Activated naive CD4-positive, alpha-beta T cell treated with anti-CD3 and anti-CD28 coated beads for 36 hours (primary cell): ENCODE data around the gene TRRAP. TPM values are rescaled to one million over a fixed set of nuclear protein-coding genes. Genes with fewer than 3 reads are reported as not detected.

ENCODE experiments used
- CTCF ChIA-PET: fragments of 350-600 bp; sonication (Branson Sonifier 250); formaldehyde crosslinking; loops from one replicate; lab custom pipeline; 2021; ENCODE audit warnings: antibody characterized with exemption; lab: Charles Lee
- DNase-seq: peaks from one replicate; pipeline ENCODE4 v3.0.0-alpha.2; 2020
- H3K27ac Mint-ChIP-seq: one replicate; pipeline ENCODE4 v1.8.0; 2021; ENCODE audit warnings: mild to moderate bottlenecking, mixed read lengths
- H3K27me3 Mint-ChIP-seq: one replicate; pipeline ENCODE4 v1.8.0; 2021; ENCODE audit warnings: low read depth, mixed read lengths
- H3K36me3 Mint-ChIP-seq: one replicate; pipeline ENCODE4 v1.8.0; 2021; ENCODE audit warnings: low read depth, mixed read lengths
- H3K4me1 Mint-ChIP-seq: one replicate; pipeline ENCODE4 v1.8.0; 2021; ENCODE audit warnings: low read depth, mixed read lengths
- H3K4me3 Mint-ChIP-seq: one replicate; pipeline ENCODE4 v1.8.0; 2021; ENCODE audit warnings: mild to moderate bottlenecking, moderate library complexity, mixed read lengths
- H3K9me3 Mint-ChIP-seq: one replicate; pipeline ENCODE4 v1.8.0; 2021; ENCODE audit warnings: mixed read lengths
- intact Hi-C: fragments of 100-400 bp; cut with micrococcal nuclease; formaldehyde crosslinking; loops from one replicate; pipeline ENCODE4 v1.15.1; 2023
- total RNA-seq, 2 experiments: library from RNA; stranded (reverse); gene quantifications; one replicate each; pipeline ENCODE4 v1.2.3, GENCODE V29; 2021

TRRAP gene
- total RNA-seq, 2 experiments from 2014 or later, result 33.5 to 37.4 TPM

DNA sequence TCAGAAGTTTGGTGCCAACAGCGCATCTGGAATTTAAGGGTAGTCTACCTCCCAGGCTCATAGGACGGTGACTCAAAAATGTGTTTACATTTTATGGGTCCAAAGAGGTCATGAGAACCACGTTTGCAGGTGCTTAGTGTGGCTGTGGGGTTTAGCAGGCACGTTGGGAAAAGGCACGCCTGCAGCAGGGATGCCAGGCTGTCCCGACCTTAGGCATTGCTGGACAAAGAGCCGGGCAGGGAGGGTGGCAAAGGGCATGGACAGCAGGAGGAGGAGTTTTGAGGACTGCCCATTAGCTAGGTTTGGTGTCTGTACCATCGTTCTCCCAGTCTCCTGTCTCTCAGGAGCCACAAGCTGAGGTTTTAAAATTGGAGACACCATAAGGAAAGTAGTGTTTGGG, 104.4 kb downstream of the TRRAP start:
- Mint-ChIP-seq H3K27ac (no peak overlapping the region), H3K9me3 (peaks cover 5% of the 10 kb centered on the region), H3K36me3 (peaks cover 73% of the 10 kb centered on the region), H3K4me1 (no peaks in the 10 kb centered on the region), H3K4me3 (no peak overlapping the region), H3K27me3 (no peaks in the 10 kb centered on the region)
- DNase-seq, result no peak
- CTCF ChIA-PET, result no interaction called here
- intact Hi-C loops, result no loop called here

- H3K27ac Mint-ChIP-seq, result no peak overlapping the region
- peaks cover 2% of the 10 kb centered on the region for H3K4me1 Mint-ChIP-seq
- no peak overlapping the region for H3K4me3 Mint-ChIP-seq
- peaks cover 76% of the 10 kb centered on the region for H3K36me3 Mint-ChIP-seq
- CTCF ChIA-PET, result interaction anchor here (1.1 kb wide), 1 partner anchor 44 kb away, joined by 3 read pairs; no protein-coding TSS in a partner anchor
- intact Hi-C loops, result no loop called here
- peaks cover 5% of the 10 kb centered on the region for H3K9me3 Mint-ChIP-seq
- DNase-seq, result no peak
- no peaks in the 10 kb centered on the region for H3K27me3 Mint-ChIP-seq
Measured at GRCh38 chr7:98984126-98984525, 105.8 kb downstream of the TRRAP start.

DNA sequence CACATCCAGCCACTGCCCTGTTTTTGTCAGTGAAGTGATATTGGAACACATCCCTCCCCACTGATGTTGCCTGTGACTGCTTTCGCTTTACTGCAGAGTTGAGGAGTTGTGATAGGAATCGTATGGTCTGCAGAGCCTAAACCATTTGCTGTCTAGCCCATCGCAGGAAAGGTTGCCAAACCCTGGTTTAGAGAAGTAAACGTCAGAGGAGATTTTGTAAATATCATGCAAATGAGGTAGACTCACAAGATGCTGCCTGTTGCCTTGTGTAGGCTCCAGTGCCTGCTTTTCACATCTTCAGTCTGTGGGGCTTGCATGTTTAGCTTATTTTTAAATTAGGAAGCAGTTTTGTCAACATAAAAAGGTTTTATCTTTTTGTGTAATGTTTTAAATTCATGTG, 107.1 kb downstream of the TRRAP start:
- CTCF ChIA-PET, result interaction anchor here (0.6 kb wide), 1 partner anchor 929 kb away, joined by 4 read pairs; no protein-coding TSS in a partner anchor
- Mint-ChIP-seq H3K27ac (no peak overlapping the region), H3K4me1 (peaks cover 2% of the 10 kb centered on the region), H3K27me3 (no peaks in the 10 kb centered on the region), H3K9me3 (peaks cover 5% of the 10 kb centered on the region), H3K36me3 (peaks cover 81% of the 10 kb centered on the region), H3K4me3 (no peak overlapping the region)
- intact Hi-C loops, result no loop called here
- no peak for DNase-seq

DNA sequence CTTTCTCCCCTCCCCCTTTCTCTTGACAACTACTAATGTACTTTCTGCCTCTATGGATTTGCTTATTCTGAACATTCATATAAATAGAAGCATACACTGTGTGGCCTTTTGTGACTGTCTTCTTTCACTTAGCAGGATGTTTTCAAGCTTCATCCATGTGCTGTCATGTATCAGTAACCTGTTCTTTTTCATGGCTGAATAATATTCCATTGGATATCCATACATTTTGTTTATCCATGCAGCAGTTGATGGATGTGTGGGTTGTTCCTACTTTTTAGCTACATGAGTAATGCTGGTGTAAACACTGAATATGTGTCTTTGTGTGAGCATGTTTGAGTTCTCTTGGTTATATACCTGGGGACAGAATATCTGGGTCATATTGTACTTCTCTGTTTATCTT, 107.6 kb downstream of the TRRAP start:
- H3K4me1 Mint-ChIP-seq, result peaks cover 2% of the 10 kb centered on the region
- CTCF ChIA-PET, result no interaction called here
- peaks cover 5% of the 10 kb centered on the region for H3K9me3 Mint-ChIP-seq
- H3K27ac Mint-ChIP-seq, result no peak overlapping the region
- peaks cover 79% of the 10 kb centered on the region for H3K36me3 Mint-ChIP-seq
- no peaks in the 10 kb centered on the region for H3K27me3 Mint-ChIP-seq
- DNase-seq, result no peak
- intact Hi-C loops, result no loop called here
- H3K4me3 Mint-ChIP-seq, result no peak overlapping the region

GRCh38 chr7:98988641-98989040, 110.3 kb downstream of the TRRAP start:
- H3K36me3 Mint-ChIP-seq, result peaks cover 68% of the 10 kb centered on the region
- no peak overlapping the region for H3K4me3 Mint-ChIP-seq
- no peaks in the 10 kb centered on the region for H3K27me3 Mint-ChIP-seq
- intact Hi-C loops, result no loop called here
- CTCF ChIA-PET, result no interaction called here
- H3K9me3 Mint-ChIP-seq, result peaks cover 5% of the 10 kb centered on the region
- peaks cover 2% of the 10 kb centered on the region for H3K4me1 Mint-ChIP-seq
- no peak overlapping the region for H3K27ac Mint-ChIP-seq
- DNase-seq, result no peak

GRCh38 chr7:98990356-98990755, 112.0 kb downstream of the TRRAP start:
- DNase-seq, result no peak
- no peak overlapping the region for H3K27ac Mint-ChIP-seq
- H3K9me3 Mint-ChIP-seq, result peaks cover 5% of the 10 kb centered on the region
- H3K27me3 Mint-ChIP-seq, result no peaks in the 10 kb centered on the region
- H3K4me3 Mint-ChIP-seq, result no peak overlapping the region
- CTCF ChIA-PET, result no interaction called here
- H3K4me1 Mint-ChIP-seq, result peaks cover 2% of the 10 kb centered on the region
- intact Hi-C loops, result no loop called here
- peaks cover 53% of the 10 kb centered on the region for H3K36me3 Mint-ChIP-seq

DNA sequence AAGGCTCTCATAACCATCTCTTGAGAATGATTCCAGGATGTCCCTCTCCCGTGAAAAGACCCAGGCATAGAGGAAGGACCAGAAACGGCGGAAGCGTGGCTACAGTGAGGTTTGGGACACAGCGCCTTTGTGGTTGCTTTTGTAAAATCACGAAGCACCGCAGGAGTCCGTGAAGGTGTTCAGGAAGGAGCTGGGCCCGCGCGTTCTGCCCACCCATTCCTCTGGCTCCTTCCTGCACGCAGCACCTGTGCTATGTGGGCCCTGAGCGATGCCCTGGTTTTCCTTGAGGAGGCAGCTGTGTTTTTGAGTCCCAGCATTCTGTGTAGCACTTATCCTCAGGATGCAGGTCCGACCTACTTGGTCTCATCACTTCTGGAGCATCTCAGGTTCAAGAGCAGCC, 112.8 kb downstream of the TRRAP start:
- Mint-ChIP-seq H3K9me3 (peaks cover under 1% of the 10 kb centered on the region), H3K27me3 (no peaks in the 10 kb centered on the region), H3K4me3 (no peak overlapping the region), H3K4me1 (peaks cover 4% of the 10 kb centered on the region), H3K27ac (no peak overlapping the region), H3K36me3 (peaks cover 48% of the 10 kb centered on the region)
- intact Hi-C loops, result no loop called here
- no peak for DNase-seq
- CTCF ChIA-PET, result interaction anchor here (0.6 kb wide), 1 partner anchor 161 kb away, joined by 3 read pairs; no protein-coding TSS in a partner anchor

GRCh38 chr7:98992076-98992475, 113.7 kb downstream of the TRRAP start:
- H3K36me3 Mint-ChIP-seq, result peaks cover 40% of the 10 kb centered on the region
- no peak overlapping the region for H3K4me3 Mint-ChIP-seq
- H3K4me1 Mint-ChIP-seq, result peaks cover 5% of the 10 kb centered on the region
- intact Hi-C loops, result no loop called here
- H3K27me3 Mint-ChIP-seq, result no peaks in the 10 kb centered on the region
- no peaks in the 10 kb centered on the region for H3K9me3 Mint-ChIP-seq
- H3K27ac Mint-ChIP-seq, result no peak overlapping the region
- CTCF ChIA-PET, result interaction anchor here (0.7 kb wide), 1 partner anchor 320 kb away, joined by 3 read pairs; no protein-coding TSS in a partner anchor
- no peak for DNase-seq

DNA sequence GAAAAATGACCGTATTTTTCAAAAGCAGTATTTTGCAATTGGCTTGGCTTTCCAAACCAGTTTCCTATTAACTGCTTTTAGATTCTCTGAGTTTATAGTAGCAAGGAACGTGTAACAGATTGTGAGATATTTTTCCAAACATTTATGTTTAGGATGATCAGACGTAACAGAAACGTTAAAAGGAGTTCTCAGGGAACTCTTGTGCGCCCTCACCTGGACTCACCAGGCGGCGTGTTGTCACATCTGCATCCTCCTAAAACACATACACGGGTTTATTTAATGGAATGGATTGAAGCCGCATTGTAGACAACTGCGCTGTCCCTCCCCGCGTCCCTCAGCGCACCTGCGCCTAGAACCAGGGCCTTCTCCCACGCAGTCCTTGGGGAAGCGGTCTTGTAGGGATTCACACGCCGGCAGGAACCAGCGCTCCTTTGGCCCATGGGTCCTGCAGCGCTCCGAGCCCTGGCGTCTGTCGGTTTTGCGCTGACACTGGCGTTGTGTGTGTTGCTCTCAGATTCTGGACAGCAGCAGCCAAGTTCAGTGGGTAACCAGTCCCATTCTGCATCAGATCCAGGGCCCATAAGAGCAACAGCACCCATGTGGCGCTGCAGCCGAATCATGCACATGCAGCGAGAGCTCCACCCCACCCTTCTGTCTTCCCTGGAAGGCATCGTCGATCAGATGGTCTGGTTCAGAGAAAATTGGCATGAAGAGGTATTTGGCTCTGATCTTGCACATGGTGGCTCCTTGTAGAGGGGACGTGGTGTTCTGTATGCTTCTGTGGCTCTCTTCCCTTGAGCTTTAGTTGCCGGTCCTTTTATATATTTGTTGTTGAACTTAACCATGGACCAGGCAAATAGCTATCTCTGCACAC, 114.9 kb downstream of the TRRAP start:
- CTCF ChIA-PET, result no interaction called here
- Mint-ChIP-seq H3K9me3 (no peaks in the 10 kb centered on the region), H3K4me3 (no peak overlapping the region), H3K4me1 (peaks cover 5% of the 10 kb centered on the region), H3K27ac (no peak overlapping the region), H3K27me3 (no peaks in the 10 kb centered on the region), H3K36me3 (peaks cover 36% of the 10 kb centered on the region)
- intact Hi-C loops, result no loop called here
- DNase-seq, result no peak

- DNase-seq, result no peak
- H3K36me3 Mint-ChIP-seq, result peaks cover 32% of the 10 kb centered on the region
- H3K27me3 Mint-ChIP-seq, result no peaks in the 10 kb centered on the region
- no peak overlapping the region for H3K4me3 Mint-ChIP-seq
- H3K27ac Mint-ChIP-seq, result no peak overlapping the region
- H3K9me3 Mint-ChIP-seq, result no peaks in the 10 kb centered on the region
- CTCF ChIA-PET, result no interaction called here
- H3K4me1 Mint-ChIP-seq, result peaks cover 3% of the 10 kb centered on the region
- intact Hi-C loops, result no loop called here
Measured at GRCh38 chr7:98994046-98994944, 116.0 kb downstream of the TRRAP start.

- intact Hi-C loops, result no loop called here
- DNase-seq, result no peak
- no peaks in the 10 kb centered on the region for H3K27me3 Mint-ChIP-seq
- CTCF ChIA-PET, result no interaction called here
- no peaks in the 10 kb centered on the region for H3K9me3 Mint-ChIP-seq
- H3K4me1 Mint-ChIP-seq, result peaks cover 3% of the 10 kb centered on the region
- H3K27ac Mint-ChIP-seq, result no peak overlapping the region
- H3K36me3 Mint-ChIP-seq, result peaks cover 28% of the 10 kb centered on the region
- H3K4me3 Mint-ChIP-seq, result no peak overlapping the region
Measured at GRCh38 chr7:98995111-98995510, 116.8 kb downstream of the TRRAP start.

DNA sequence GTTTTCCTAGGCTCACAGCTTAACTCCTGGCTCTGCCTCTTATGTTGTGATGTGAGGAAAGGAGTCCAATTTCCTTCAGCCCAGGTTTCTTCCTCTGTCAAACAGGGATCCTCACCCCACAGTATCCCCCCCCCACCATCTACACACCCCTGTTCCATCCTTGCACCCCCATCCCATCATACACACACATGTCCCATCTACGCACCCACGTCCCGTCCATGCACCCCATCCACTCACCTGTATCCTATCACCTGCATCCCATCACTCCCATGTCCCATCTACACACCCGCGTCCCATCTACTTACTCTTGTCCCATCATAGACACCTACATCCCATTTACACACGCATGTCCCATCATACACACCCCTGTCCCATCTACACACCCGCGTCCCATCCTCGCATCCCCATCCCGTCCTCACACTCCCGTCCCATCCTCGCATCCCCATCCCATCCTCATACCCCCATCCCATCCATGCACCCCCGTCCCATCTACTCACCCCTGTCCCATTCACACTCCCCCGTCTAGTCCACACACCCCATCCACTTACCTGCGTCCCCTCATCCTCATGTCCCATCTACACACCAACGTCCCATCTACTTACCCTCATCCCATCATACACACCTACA, 117.3 kb downstream of the TRRAP start:
- Mint-ChIP-seq H3K27ac (no peak overlapping the region), H3K27me3 (no peaks in the 10 kb centered on the region), H3K9me3 (no peaks in the 10 kb centered on the region), H3K4me3 (no peak overlapping the region), H3K36me3 (peaks cover 26% of the 10 kb centered on the region), H3K4me1 (peaks cover 3% of the 10 kb centered on the region)
- intact Hi-C loops, result no loop called here
- CTCF ChIA-PET, result no interaction called here
- no peak for DNase-seq
